CD14-positive monocyte (primary cell): ENCODE data around the gene ZNF749. TPM values are rescaled to one million over a fixed set of nuclear protein-coding genes. Genes with fewer than 3 reads are reported as not detected.

Source experiments
- DNase-seq, 3 donors: peaks; one replicate each; pipeline ENCODE4 v3.0.0-alpha.2; 2011 to 2022
- H2AFZ ChIP-seq: 2 replicates; pipeline ENCODE4 v1.6.0; 2012; ENCODE audit warnings: mild to moderate bottlenecking, low read depth, low read length, inconsistent platforms; ENCODE audit not compliant: insufficient read depth, poor library complexity, severe bottlenecking
- H3K27ac ChIP-seq, 2 donors: 1 replicate in 1 of 2; 2 replicates in 1 of 2; pipeline ENCODE4 v1.5.1; 2012 to 2013; ENCODE audit warnings: low read length in 2 of 2, control low read depth in 1 of 2, inconsistent platforms in 1 of 2, low read depth in 1 of 2, mild to moderate bottlenecking in 1 of 2
- H3K27me3 ChIP-seq, 2 donors: one replicate each; pipeline versions ENCODE4 v1.6.0 to v1.6.1; 2011 to 2013; ENCODE audit warnings: low read length in 2 of 2; ENCODE audit not compliant: control insufficient read depth in 2 of 2, insufficient read depth in 2 of 2
- H3K36me3 ChIP-seq, 2 donors: replicated peaks in 1 of 2; 1 replicate in 1 of 2; 2 replicates in 1 of 2; pipeline versions ENCODE4 v1.5.1 to v1.6.1; 2012 to 2013; ENCODE audit warnings: low read length in 2 of 2, control low read depth in 1 of 2, inconsistent platforms in 1 of 2, mild to moderate bottlenecking in 1 of 2; ENCODE audit not compliant: insufficient read depth in 2 of 2, control insufficient read depth in 1 of 2
- H3K4me1 ChIP-seq, 2 donors: 1 replicate in 1 of 2; 2 replicates in 1 of 2; pipeline versions ENCODE4 v1.5.1 to v1.6.1; 2012 to 2013; ENCODE audit warnings: low read length in 2 of 2, control low read depth in 1 of 2, inconsistent platforms in 1 of 2, mild to moderate bottlenecking in 1 of 2, moderate library complexity in 1 of 2; ENCODE audit not compliant: insufficient read depth in 2 of 2, control insufficient read depth in 1 of 2
- H3K4me2 ChIP-seq: replicated peaks from 2 replicates; pipeline ENCODE3; 2012; ENCODE audit warnings: low read length, moderate library complexity, mild to moderate bottlenecking; ENCODE audit not compliant: poor library complexity, severe bottlenecking; ENCODE audit errors: extremely low read depth
- H3K4me3 ChIP-seq, 3 experiments: fragments of 200-600 bp in 1 of 3; sonication (generic) in 1 of 3; replicated peaks in 1 of 3; 1 replicate in 2 of 3; 2 replicates in 1 of 3; pipeline ENCODE4 v1.5.1; 2011 to 2013; ENCODE audit warnings: low read length in 3 of 3, mild to moderate bottlenecking in 3 of 3, control low read depth in 2 of 3, low read depth in 2 of 3, inconsistent platforms in 1 of 3, moderate library complexity in 1 of 3
- H3K79me2 ChIP-seq: 2 replicates; pipeline ENCODE4 v1.6.0; 2012; ENCODE audit warnings: mild to moderate bottlenecking, control low read depth, inconsistent platforms, low read length, moderate library complexity; ENCODE audit not compliant: insufficient read depth
- H3K9ac ChIP-seq: 2 replicates; pipeline ENCODE4 v1.6.0; 2017; ENCODE audit warnings: low read length, mild to moderate bottlenecking; ENCODE audit not compliant: insufficient read depth, poor library complexity, severe bottlenecking
- H3K9me3 ChIP-seq, 2 donors: replicated peaks in 1 of 2; 1 replicate in 1 of 2; 2 replicates in 1 of 2; pipeline versions ENCODE4 v1.5.1 to v1.6.1; 2012 to 2013; ENCODE audit warnings: low read length in 2 of 2, control low read depth in 1 of 2; ENCODE audit not compliant: control insufficient read depth in 1 of 2, insufficient read depth in 1 of 2
- H4K20me1 ChIP-seq: 2 replicates; pipeline ENCODE4 v1.6.0; 2012; ENCODE audit warnings: mild to moderate bottlenecking, low read length, control low read depth, moderate library complexity; ENCODE audit not compliant: insufficient read depth
- H3K27ac Mint-ChIP-seq, 7 donors: one replicate each; pipeline ENCODE4 v1.8.0; 2020; ENCODE audit warnings: mild to moderate bottlenecking in 7 of 7, mixed read lengths in 7 of 7, moderate library complexity in 6 of 7, inconsistent platforms in 2 of 7
- H3K27me3 Mint-ChIP-seq, 3 donors: one replicate each; pipeline ENCODE4 v1.8.0; 2021 to 2022; ENCODE audit warnings: low read depth in 3 of 3, mild to moderate bottlenecking in 3 of 3, mixed read lengths in 3 of 3, moderate library complexity in 3 of 3, inconsistent platforms in 1 of 3
- H3K36me3 Mint-ChIP-seq, 2 donors: one replicate each; pipeline ENCODE4 v1.8.0; 2020; ENCODE audit warnings: mixed read lengths in 2 of 2, inconsistent platforms in 1 of 2, mild to moderate bottlenecking in 1 of 2
- H3K4me1 Mint-ChIP-seq: one replicate; pipeline ENCODE4 v1.8.0; 2020; ENCODE audit warnings: mild to moderate bottlenecking, mixed read lengths
- H3K4me3 Mint-ChIP-seq, 2 donors: one replicate each; pipeline ENCODE4 v1.8.0; 2020; ENCODE audit warnings: mild to moderate bottlenecking in 2 of 2, mixed read lengths in 2 of 2, moderate library complexity in 1 of 2
- H3K9me3 Mint-ChIP-seq, 7 donors: one replicate each; pipeline ENCODE4 v1.8.0; 2020 to 2022; ENCODE audit warnings: mixed read lengths in 7 of 7, mild to moderate bottlenecking in 6 of 7, moderate library complexity in 6 of 7, inconsistent platforms in 2 of 7
- WGBS: methylation state at CpG from one replicate; pipeline ENCODE4 v1.1.5; 2013; ENCODE audit warnings: missing lambda C conversion rate; ENCODE audit not compliant: insufficient coverage; 5-methylcytosine and 5-hydroxymethylcytosine counted together
- intact Hi-C, 2 donors: fragments of 100-400 bp; cut with micrococcal nuclease; formaldehyde crosslinking; loops; one replicate each; pipeline versions ENCODE4 v1.15.0 to v1.15.1; 2023
- polyA plus RNA-seq, 3 donors: library from polyadenylated mRNA; depleted of rRNA in 1 of 3; unstranded in 2 of 3; stranded (reverse) in 1 of 3; fragments of 300-500 nt in 2 of 3; fragments of >200 nt in 1 of 3; fragmentation: Illumina TruSeq in 2 of 3; gene quantifications; 1 replicate in 2 of 3; 2 replicates in 1 of 3; pipeline ENCODE4 v1.2.3, GENCODE V29; 2012 to 2021
- TF ChIP-seq, protein P1 (sequence below): fragments of 200-600 bp; IDR thresholded peaks from one replicate; pipeline ENCODE4 v1.8.0; 2022; ENCODE audit warnings: antibody characterized with exemption, mild to moderate bottlenecking

Gene ZNF749
- polyA plus RNA-seq, 3 donors: 3.4 to 9.0 (median 3.7) TPM

DNA sequence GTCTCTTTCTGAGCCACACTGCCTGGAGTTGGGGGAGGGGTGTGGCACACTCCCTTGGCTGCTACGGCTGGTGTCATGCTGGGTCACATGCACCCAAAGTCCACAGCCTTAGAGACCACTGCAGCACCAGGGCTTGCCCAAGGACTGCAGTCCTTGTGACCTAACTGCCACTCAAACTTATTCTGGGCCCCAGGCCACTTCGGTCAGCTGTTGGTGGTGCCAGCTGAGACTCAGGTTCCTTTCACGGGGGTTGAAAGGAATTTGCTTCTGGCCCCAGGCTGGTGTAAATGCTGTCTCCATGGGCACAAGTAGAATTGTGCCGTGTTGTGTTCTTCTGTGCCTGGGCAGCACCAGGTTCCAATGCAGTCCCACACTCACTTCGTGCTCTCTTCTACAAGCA lies 31.4 kb downstream of the ZNF749 start:
- Histone ChIP-seq H3K9me3 (peaks cover 39 to 78% of the 10 kb centered on the region in 2 donors), H3K36me3 (peaks cover 0 to 13% of the 10 kb centered on the region in 2 donors), H3K9ac (no peak overlapping the region), H3K27me3 (no peaks in the 10 kb centered on the region), H3K79me2 (no peaks in the 10 kb centered on the region), H2AFZ (no peak overlapping the region), H3K4me2 (no peak overlapping the region), H4K20me1 (no peaks in the 10 kb centered on the region), H3K4me1 (no peaks in the 10 kb centered on the region), H3K27ac (no peak overlapping the region), H3K4me3 (peak overlapping the region in 1 of 3 experiments; percentile 8)
- Mint-ChIP-seq H3K27me3 (peaks cover 0 to 2% (median 0%) of the 10 kb centered on the region in 3 donors), H3K4me3 (no peak overlapping the region), H3K9me3 (peaks cover 30 to 88% (median 79%) of the 10 kb centered on the region in 7 donors), H3K4me1 (no peaks in the 10 kb centered on the region), H3K36me3 (peaks cover 2 to 17% of the 10 kb centered on the region in 2 donors), H3K27ac (no peak overlapping the region)
- TF ChIP-seq, protein P1, sequence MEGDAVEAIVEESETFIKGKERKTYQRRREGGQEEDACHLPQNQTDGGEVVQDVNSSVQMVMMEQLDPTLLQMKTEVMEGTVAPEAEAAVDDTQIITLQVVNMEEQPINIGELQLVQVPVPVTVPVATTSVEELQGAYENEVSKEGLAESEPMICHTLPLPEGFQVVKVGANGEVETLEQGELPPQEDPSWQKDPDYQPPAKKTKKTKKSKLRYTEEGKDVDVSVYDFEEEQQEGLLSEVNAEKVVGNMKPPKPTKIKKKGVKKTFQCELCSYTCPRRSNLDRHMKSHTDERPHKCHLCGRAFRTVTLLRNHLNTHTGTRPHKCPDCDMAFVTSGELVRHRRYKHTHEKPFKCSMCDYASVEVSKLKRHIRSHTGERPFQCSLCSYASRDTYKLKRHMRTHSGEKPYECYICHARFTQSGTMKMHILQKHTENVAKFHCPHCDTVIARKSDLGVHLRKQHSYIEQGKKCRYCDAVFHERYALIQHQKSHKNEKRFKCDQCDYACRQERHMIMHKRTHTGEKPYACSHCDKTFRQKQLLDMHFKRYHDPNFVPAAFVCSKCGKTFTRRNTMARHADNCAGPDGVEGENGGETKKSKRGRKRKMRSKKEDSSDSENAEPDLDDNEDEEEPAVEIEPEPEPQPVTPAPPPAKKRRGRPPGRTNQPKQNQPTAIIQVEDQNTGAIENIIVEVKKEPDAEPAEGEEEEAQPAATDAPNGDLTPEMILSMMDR: no peak
- 100% methylated on average over 2 of the region's 5 CpGs for WGBS
- DNase-seq: no peak
- intact Hi-C loops: no loop called here

DNA sequence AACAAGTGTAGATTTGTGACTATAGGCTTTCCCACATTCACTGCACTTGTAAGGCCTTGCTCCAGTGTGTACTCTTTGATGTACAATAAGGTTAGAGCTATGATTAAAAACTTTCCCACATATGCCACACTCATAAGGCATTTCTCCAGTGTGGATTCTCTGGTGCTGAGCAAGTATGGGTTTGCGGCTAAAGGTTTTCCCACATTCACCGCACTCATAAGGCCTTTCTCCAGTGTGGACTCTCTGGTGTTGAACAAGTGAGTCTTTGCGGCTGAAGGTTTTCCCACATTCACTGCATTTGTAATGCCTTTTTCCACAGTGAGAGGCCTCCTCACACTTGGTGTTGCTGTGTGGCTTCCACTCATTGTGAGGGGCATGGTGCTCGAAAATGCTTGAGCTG lies 38.5 kb downstream of the ZNF749 start:
- DNase-seq: no peak
- Histone ChIP-seq H3K27me3 (no peaks in the 10 kb centered on the region), H3K79me2 (no peaks in the 10 kb centered on the region), H2AFZ (no peak overlapping the region), H3K4me1 (peaks cover 12 to 15% of the 10 kb centered on the region in 2 donors), H3K36me3 (peaks cover 19 to 45% of the 10 kb centered on the region in 2 donors), H3K9ac (no peak overlapping the region), H4K20me1 (no peaks in the 10 kb centered on the region), H3K27ac (no peak overlapping the region), H3K9me3 (peaks cover 59 to 95% of the 10 kb centered on the region in 2 donors), H3K4me3 (peak overlapping the region in 1 of 3 experiments; percentile 87), H3K4me2 (no peak overlapping the region)
- intact Hi-C loops: no loop called here
- WGBS: 96% methylated on average over 3 of the region's 4 CpGs
- H3K27me3 Mint-ChIP-seq: peaks cover 0 to 2% (median 0%) of the 10 kb centered on the region in 3 donors
- H3K36me3 Mint-ChIP-seq: peaks cover 32 to 54% of the 10 kb centered on the region in 2 donors
- TF ChIP-seq, protein P1: no peak
- no peak overlapping the region for H3K27ac Mint-ChIP-seq
- no peak overlapping the region for H3K4me3 Mint-ChIP-seq
- H3K4me1 Mint-ChIP-seq: peaks cover 13% of the 10 kb centered on the region
- peaks cover 63 to 100% (median 95%) of the 10 kb centered on the region in 7 donors for H3K9me3 Mint-ChIP-seq
